ENCODE data around the gene NPAS2.

NPAS2 gene

DNA sequence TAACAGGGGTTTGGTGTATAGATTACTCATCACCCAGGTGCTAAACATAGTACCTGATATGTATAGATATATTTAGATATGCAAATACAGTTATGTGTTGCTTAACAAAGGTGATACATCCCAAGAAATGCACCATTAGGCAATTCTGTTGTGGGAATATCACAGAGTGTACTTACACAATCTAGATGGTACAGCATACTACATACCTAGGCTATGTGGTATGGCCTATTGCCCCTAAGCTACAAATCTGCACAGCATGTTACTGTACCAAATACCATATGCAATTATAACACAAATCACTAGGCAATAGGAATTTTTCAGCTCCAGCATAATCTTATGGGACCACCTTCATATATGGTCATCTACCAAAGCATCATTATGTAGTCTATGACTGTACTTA is 43.5 kb upstream of the NPAS2 start:
- no peak overlapping the region for H3K4me2 ChIP-seq (ENCODE audit: low read depth, low read length, poor library complexity, severe bottlenecking)
- H3K79me2 ChIP-seq (ENCODE audit: insufficient read depth, low read length) = no peaks in the 10 kb centered on the region
- H3K9me2 ChIP-seq (replicated peaks; ENCODE audit: low read depth, low read length) = no peaks in the 10 kb centered on the region
- no peak overlapping the region for H3K4me3 ChIP-seq (ENCODE audit: low read length, poor library complexity, severe bottlenecking)
- H3K36me3 ChIP-seq (ENCODE audit: insufficient read depth, low read length) = no peaks in the 10 kb centered on the region
- no peaks in the 10 kb centered on the region for H3K4me1 ChIP-seq (ENCODE audit: insufficient read depth, low read length, poor library complexity, severe bottlenecking)
- H3K9me3 ChIP-seq (ENCODE audit: insufficient read depth, low read depth, low read length) = no peaks in the 10 kb centered on the region
- no peak overlapping the region for H3K9ac ChIP-seq (ENCODE audit: low read depth, low read length, poor library complexity, severe bottlenecking)
- no peaks in the 10 kb centered on the region for H4K20me1 ChIP-seq (ENCODE audit: insufficient read depth, low read length, poor library complexity, severe bottlenecking)
- H2AFZ ChIP-seq (ENCODE audit: low read length) = no peak overlapping the region
- H3F3A ChIP-seq (ENCODE audit: low read depth) = no peaks in the 10 kb centered on the region
- TF ChIP-seq, protein P1, sequence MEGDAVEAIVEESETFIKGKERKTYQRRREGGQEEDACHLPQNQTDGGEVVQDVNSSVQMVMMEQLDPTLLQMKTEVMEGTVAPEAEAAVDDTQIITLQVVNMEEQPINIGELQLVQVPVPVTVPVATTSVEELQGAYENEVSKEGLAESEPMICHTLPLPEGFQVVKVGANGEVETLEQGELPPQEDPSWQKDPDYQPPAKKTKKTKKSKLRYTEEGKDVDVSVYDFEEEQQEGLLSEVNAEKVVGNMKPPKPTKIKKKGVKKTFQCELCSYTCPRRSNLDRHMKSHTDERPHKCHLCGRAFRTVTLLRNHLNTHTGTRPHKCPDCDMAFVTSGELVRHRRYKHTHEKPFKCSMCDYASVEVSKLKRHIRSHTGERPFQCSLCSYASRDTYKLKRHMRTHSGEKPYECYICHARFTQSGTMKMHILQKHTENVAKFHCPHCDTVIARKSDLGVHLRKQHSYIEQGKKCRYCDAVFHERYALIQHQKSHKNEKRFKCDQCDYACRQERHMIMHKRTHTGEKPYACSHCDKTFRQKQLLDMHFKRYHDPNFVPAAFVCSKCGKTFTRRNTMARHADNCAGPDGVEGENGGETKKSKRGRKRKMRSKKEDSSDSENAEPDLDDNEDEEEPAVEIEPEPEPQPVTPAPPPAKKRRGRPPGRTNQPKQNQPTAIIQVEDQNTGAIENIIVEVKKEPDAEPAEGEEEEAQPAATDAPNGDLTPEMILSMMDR (conservative IDR thresholded peaks at IDR 0.05; ENCODE audit: low read length) = no peak
- TF ChIP-seq EZH2phosphoT487 (IDR thresholded peaks at IDR 0.05; ENCODE audit: borderline replicate concordance) = no peak
- H3K27me3 ChIP-seq (ENCODE audit: insufficient read depth, low read length, poor library complexity, severe bottlenecking) = no peaks in the 10 kb centered on the region

DNA sequence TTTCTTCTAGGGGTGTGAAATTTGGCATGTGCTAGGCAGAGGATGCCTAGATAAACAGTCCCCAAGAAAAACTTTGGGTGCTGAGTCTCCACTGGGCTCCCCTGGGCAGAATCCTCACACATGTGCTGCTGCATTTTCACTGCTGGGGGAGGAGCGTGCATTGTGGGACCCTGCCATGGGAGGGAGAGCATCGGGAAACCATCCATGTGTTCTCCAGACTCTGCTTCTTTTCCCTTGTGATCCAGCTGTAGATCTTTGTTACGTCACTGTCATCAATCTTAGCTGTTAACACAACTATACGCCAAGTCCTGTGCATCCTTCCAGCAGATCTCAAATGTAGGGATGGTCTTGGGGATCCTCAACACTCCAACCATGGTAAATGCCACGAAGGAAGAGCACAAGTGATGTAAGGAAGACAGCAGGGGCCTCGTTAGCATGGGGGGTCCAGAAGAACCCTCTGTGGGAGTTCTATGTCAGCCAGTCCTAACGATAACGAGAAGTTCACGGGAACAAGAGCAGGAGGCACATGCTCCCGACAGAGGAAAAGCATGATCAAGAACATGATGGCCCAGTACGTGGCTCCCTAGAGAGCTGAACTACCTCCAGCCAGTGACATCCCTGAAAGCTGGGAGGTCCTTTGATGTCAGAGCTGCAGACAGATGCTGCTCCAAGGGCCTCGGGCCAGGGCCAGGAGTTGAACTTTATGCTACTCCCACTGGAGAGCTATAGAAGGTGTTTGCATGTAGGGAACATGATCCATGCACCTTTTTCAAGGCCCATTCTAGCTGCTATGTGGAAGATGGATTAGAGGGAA is 41.1 kb upstream of the NPAS2 start:
- no peaks in the 10 kb centered on the region for H3K4me1 ChIP-seq (ENCODE audit: insufficient read depth, low read length, poor library complexity, severe bottlenecking)
- no peak overlapping the region for H3K9ac ChIP-seq (ENCODE audit: low read depth, low read length, poor library complexity, severe bottlenecking)
- no peaks in the 10 kb centered on the region for H3K9me2 ChIP-seq (replicated peaks; ENCODE audit: low read depth, low read length)
- no peak overlapping the region for H3K4me2 ChIP-seq (ENCODE audit: low read depth, low read length, poor library complexity, severe bottlenecking)
- no peaks in the 10 kb centered on the region for H4K20me1 ChIP-seq (ENCODE audit: insufficient read depth, low read length, poor library complexity, severe bottlenecking)
- no peaks in the 10 kb centered on the region for H3F3A ChIP-seq (ENCODE audit: low read depth)
- H3K27me3 ChIP-seq (ENCODE audit: insufficient read depth, low read length, poor library complexity, severe bottlenecking) = no peaks in the 10 kb centered on the region
- no peak overlapping the region for H2AFZ ChIP-seq (ENCODE audit: low read length)
- TF ChIP-seq EZH2phosphoT487 (IDR thresholded peaks at IDR 0.05; ENCODE audit: borderline replicate concordance) = no peak
- TF ChIP-seq, protein P1 (conservative IDR thresholded peaks at IDR 0.05; ENCODE audit: low read length) = no peak
- no peaks in the 10 kb centered on the region for H3K79me2 ChIP-seq (ENCODE audit: insufficient read depth, low read length)
- H3K36me3 ChIP-seq (ENCODE audit: insufficient read depth, low read length) = no peaks in the 10 kb centered on the region
- H3K4me3 ChIP-seq (ENCODE audit: low read length, poor library complexity, severe bottlenecking) = no peak overlapping the region
- no peaks in the 10 kb centered on the region; the same call in 1 of the 2 replicates for H3K9me3 ChIP-seq (ENCODE audit: insufficient read depth, low read depth, low read length)

DNA sequence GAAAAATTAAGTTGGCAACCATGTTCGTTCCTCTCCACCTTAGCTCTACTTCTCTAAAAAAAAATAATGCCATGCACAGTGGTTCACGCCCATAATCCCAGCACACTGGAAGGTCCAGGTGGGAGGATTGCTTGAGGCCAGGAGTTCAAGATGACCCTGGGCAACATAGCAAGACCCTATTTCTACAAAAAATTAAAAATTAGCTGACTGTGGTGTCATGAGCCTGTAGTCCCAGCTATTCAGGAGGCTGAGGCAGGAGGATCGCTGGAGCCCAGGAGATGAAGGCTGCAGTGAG is 40.1 kb upstream of the NPAS2 start:
- Histone ChIP-seq H3K9ac (ENCODE audit: low read depth, low read length, poor library complexity, severe bottlenecking) (no peak overlapping the region), H3F3A (ENCODE audit: low read depth) (no peaks in the 10 kb centered on the region), H3K9me2 (replicated peaks; ENCODE audit: low read depth, low read length) (no peaks in the 10 kb centered on the region), H3K9me3 (ENCODE audit: insufficient read depth, low read depth, low read length) (no peaks in the 10 kb centered on the region; the same call in 1 of the 2 replicates), H3K4me3 (ENCODE audit: low read length, poor library complexity, severe bottlenecking) (no peak overlapping the region), H3K4me2 (ENCODE audit: low read depth, low read length, poor library complexity, severe bottlenecking) (no peak overlapping the region), H3K36me3 (ENCODE audit: insufficient read depth, low read length) (no peaks in the 10 kb centered on the region), H3K27me3 (ENCODE audit: insufficient read depth, low read length, poor library complexity, severe bottlenecking) (no peaks in the 10 kb centered on the region), H3K4me1 (ENCODE audit: insufficient read depth, low read length, poor library complexity, severe bottlenecking) (no peaks in the 10 kb centered on the region), H3K79me2 (ENCODE audit: insufficient read depth, low read length) (no peaks in the 10 kb centered on the region), H2AFZ (ENCODE audit: low read length) (no peak overlapping the region), H4K20me1 (ENCODE audit: insufficient read depth, low read length, poor library complexity, severe bottlenecking) (no peaks in the 10 kb centered on the region)
- TF ChIP-seq, protein P1 (conservative IDR thresholded peaks at IDR 0.05; ENCODE audit: low read length) = no peak
- TF ChIP-seq EZH2phosphoT487 (IDR thresholded peaks at IDR 0.05; ENCODE audit: borderline replicate concordance) = no peak

Data from Loucy (cell line).